Fibroblast of peridontal ligament (primary cell): ENCODE results near the gene HAP1.
"Not testable (repeated sequence)": the region's sequence is repeated elsewhere in the genome, so short reads cannot be mapped to it uniquely, and the experiment has no call there.

Experiments
- DNase-seq: peaks from one replicate; pipeline ENCODE4 v3.0.0-alpha.2; 2010; ENCODE audit errors: extremely low read depth

HAP1 gene

GRCh38 chr17:41691031-41691777 lies 43.2 kb downstream of the HAP1 start:
- no peak for DNase-seq

GRCh38 chr17:41690497-41690896 lies 43.9 kb downstream of the HAP1 start:
- DNase-seq: no peak

GRCh38 chr17:41689497-41690299 lies 44.7 kb downstream of the HAP1 start:
- DNase-seq: peak; percentile 89

GRCh38 chr17:41688641-41689496 lies 45.6 kb downstream of the HAP1 start, which contains the start of gene EIF1:
TSS of gene EIF1 (plus strand) at chr17:41688885. CDS start at chr17:41689039, 154 bp downstream.
- DNase-seq: peak; percentile 99

GRCh38 chr17:41687828-41688640 lies 46.4 kb downstream of the HAP1 start:
- peak; percentile 59 for DNase-seq

- DNase-seq: no peak
These were observed 48.2 kb downstream of the HAP1 start for GRCh38 chr17:41686281-41686680.

GRCh38 chr17:41685753-41686152 lies 48.7 kb downstream of the HAP1 start:
- DNase-seq: not testable (repeated sequence)

GRCh38 chr17:41684035-41684434 lies 50.4 kb downstream of the HAP1 start:
- no peak for DNase-seq

- no peak for DNase-seq
These were observed 50.9 kb downstream of the HAP1 start for GRCh38 chr17:41683441-41684007.

GRCh38 chr17:41682631-41683030 lies 51.8 kb downstream of the HAP1 start:
- no peak for DNase-seq

GRCh38 chr17:41681776-41682175 lies 52.7 kb downstream of the HAP1 start:
- DNase-seq: no peak

- no peak for DNase-seq
These were observed 53.9 kb downstream of the HAP1 start for GRCh38 chr17:41680426-41681040.

GRCh38 chr17:41679740-41680425 lies 54.6 kb downstream of the HAP1 start:
- no peak for DNase-seq

- DNase-seq: peak; percentile 55
These were observed 55.3 kb downstream of the HAP1 start for GRCh38 chr17:41678907-41679739.

GRCh38 chr17:41678411-41678906 lies 56.0 kb downstream of the HAP1 start:
- no peak for DNase-seq

- no peak for DNase-seq
These were observed 58.4 kb downstream of the HAP1 start for GRCh38 chr17:41676058-41676419.

- DNase-seq: not testable (repeated sequence)
These were observed 59.0 kb downstream of the HAP1 start for GRCh38 chr17:41675157-41676057.
